ENCODE data around the gene PUS10.

DNA sequence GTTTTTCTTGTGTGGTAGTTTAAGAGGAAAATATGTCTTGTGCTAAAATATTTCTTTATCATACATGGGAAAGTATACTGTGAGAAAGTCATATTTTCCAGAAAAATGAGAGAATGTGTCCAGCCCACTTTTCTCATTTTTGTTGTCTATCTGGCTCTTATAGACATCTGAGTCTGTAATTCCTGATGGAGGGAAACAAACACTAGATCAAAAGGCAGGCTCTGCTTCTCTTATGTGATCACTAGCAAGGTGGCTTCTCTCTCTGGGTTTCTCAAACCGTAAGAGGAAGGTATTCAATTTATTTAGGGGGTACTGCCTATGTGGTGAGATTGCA, 40.5 kb downstream of the PUS10 start:
- TF ChIP-seq GATA2 (IDR thresholded peaks at IDR 0.05; ENCODE audit: low read depth, low read length) (no peak), GATA3 (IDR thresholded peaks at IDR 0.05; ENCODE audit: low read depth, low read length) (no peak)
